ENCODE results near the gene IL6ST.
"Not testable (repeated sequence)": the region's sequence is repeated elsewhere in the genome, so short reads cannot be mapped to it uniquely, and the experiment has no call there.

IL6ST gene

GRCh38 chr5:56026863-56027300 lies 32.1 kb upstream of the IL6ST start:
- DNase-seq (ENCODE audit: low read depth), result peak; percentile 90
- no peak overlapping the region for H3K4me3 ChIP-seq (ENCODE audit: control insufficient read depth, low read depth, low read length)
- TF ChIP-seq CTCF (IDR thresholded peaks at IDR 0.05; ENCODE audit: control insufficient read depth, insufficient read depth, low read depth, low read length, missing control alignments), result no peak

GRCh38 chr5:56025151-56025885 lies 30.6 kb upstream of the IL6ST start:
- no peak for TF ChIP-seq CTCF (IDR thresholded peaks at IDR 0.05; ENCODE audit: control insufficient read depth, insufficient read depth, low read depth, low read length, missing control alignments)
- no peak for DNase-seq (ENCODE audit: low read depth)
- H3K4me3 ChIP-seq (ENCODE audit: control insufficient read depth, low read depth, low read length), result no peak overlapping the region

- no peak for TF ChIP-seq CTCF (IDR thresholded peaks at IDR 0.05; ENCODE audit: control insufficient read depth, insufficient read depth, low read depth, low read length, missing control alignments)
- no peak overlapping the region for H3K4me3 ChIP-seq (ENCODE audit: control insufficient read depth, low read depth, low read length)
- DNase-seq (ENCODE audit: low read depth), result no peak
These were observed 30.0 kb upstream of the IL6ST start for GRCh38 chr5:56024810-56025150.

- H3K4me3 ChIP-seq (ENCODE audit: control insufficient read depth, low read depth, low read length), result no peak overlapping the region
- no peak for DNase-seq (ENCODE audit: low read depth)
- TF ChIP-seq CTCF (IDR thresholded peaks at IDR 0.05; ENCODE audit: control insufficient read depth, insufficient read depth, low read depth, low read length, missing control alignments), result no peak
These were observed 28.5 kb upstream of the IL6ST start for GRCh38 chr5:56023296-56023695.

GRCh38 chr5:56019306-56020272 lies 24.8 kb upstream of the IL6ST start:
- TF ChIP-seq CTCF (IDR thresholded peaks at IDR 0.05; ENCODE audit: control insufficient read depth, insufficient read depth, low read depth, low read length, missing control alignments), result no peak
- H3K4me3 ChIP-seq (ENCODE audit: control insufficient read depth, low read depth, low read length), result no peak overlapping the region
- peak; percentile 75 for DNase-seq (ENCODE audit: low read depth)

- no peak overlapping the region for H3K4me3 ChIP-seq (ENCODE audit: control insufficient read depth, low read depth, low read length)
- TF ChIP-seq CTCF (IDR thresholded peaks at IDR 0.05; ENCODE audit: control insufficient read depth, insufficient read depth, low read depth, low read length, missing control alignments), result no peak
These were observed 24.1 kb upstream of the IL6ST start for GRCh38 chr5:56018832-56019231.

GRCh38 chr5:56014701-56015100 lies 19.9 kb upstream of the IL6ST start:
- DNase-seq (ENCODE audit: low read depth), result not testable (repeated sequence)

More at GRCh38 chr5:56018832-56019231, 24.1 kb upstream of the IL6ST start:
- DNase-seq (ENCODE audit: low read depth), result no peak

GRCh38 chr5:56013939-56014338 lies 19.2 kb upstream of the IL6ST start:
- DNase-seq (ENCODE audit: low read depth); H3K4me3 ChIP-seq (ENCODE audit: control insufficient read depth, low read depth, low read length): not testable (repeated sequence)

More at GRCh38 chr5:56014701-56015100, 19.9 kb upstream of the IL6ST start:
- not testable (repeated sequence) for H3K4me3 ChIP-seq (ENCODE audit: control insufficient read depth, low read depth, low read length)

Data from AG09309 (cell line).